Thyroid gland (tissue), 4 donors: ENCODE data around the gene CHMP4B.

Source experiments
- POLR2A ChIP-seq, 2 donors: fragments of 450-650 bp; IDR thresholded peaks; one replicate each; pipeline ENCODE4 v1.6.1; 2017; ENCODE audit warnings: antibody characterized with exemption in 2 of 2, mild to moderate bottlenecking in 2 of 2, moderate library complexity in 1 of 2
- TF ChIP-seq, protein P1 (sequence below), 6 experiments: fragments of 200-600 bp in 3 of 6; fragments of 450-650 bp in 3 of 6; sonication (generic) in 3 of 6; IDR thresholded peaks; one replicate each; pipeline ENCODE4 v1.5.1; 2016 to 2019; ENCODE audit warnings: antibody characterized with exemption in 6 of 6, mild to moderate bottlenecking in 2 of 6, inconsistent platforms in 1 of 6, moderate library complexity in 1 of 6

DNA sequence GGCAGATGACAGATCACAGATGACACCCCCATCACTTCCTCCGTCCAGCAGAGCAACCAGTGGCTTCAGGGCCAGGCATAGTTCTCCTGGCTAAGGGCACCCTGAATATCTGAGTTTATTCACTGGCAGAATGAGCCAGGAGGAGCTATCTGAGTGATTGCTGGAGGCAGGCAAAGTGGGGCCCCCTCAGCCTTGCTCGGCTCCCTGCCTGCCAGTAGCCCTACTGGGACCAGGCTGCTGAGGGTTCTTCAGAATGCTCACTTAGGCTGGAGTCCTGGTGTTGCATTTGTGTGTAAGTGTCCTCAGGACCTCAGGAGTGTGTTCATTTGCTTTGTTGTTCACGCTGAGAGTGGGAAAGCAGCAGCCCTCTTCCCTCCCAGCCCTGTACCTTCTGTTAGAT lies 31.2 kb downstream of the CHMP4B start:
- TF ChIP-seq, protein P1, sequence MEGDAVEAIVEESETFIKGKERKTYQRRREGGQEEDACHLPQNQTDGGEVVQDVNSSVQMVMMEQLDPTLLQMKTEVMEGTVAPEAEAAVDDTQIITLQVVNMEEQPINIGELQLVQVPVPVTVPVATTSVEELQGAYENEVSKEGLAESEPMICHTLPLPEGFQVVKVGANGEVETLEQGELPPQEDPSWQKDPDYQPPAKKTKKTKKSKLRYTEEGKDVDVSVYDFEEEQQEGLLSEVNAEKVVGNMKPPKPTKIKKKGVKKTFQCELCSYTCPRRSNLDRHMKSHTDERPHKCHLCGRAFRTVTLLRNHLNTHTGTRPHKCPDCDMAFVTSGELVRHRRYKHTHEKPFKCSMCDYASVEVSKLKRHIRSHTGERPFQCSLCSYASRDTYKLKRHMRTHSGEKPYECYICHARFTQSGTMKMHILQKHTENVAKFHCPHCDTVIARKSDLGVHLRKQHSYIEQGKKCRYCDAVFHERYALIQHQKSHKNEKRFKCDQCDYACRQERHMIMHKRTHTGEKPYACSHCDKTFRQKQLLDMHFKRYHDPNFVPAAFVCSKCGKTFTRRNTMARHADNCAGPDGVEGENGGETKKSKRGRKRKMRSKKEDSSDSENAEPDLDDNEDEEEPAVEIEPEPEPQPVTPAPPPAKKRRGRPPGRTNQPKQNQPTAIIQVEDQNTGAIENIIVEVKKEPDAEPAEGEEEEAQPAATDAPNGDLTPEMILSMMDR (IDR thresholded peaks at IDR 0.05) = no peak
- TF ChIP-seq POLR2A (IDR thresholded peaks at IDR 0.05) = no peak
